Lung (tissue), 12 donors: ENCODE measurements around the gene GABBR2. TPM values are rescaled to one million over a fixed set of nuclear protein-coding genes. Genes with fewer than 3 reads are reported as not detected.

ENCODE experiments used
- ATAC-seq: fragments of 200-7000 bp; cut with Tn5 transposase; one replicate; pipeline ENCODE4 v1.9.1; 2020; ENCODE audit warnings: moderate number of reproducible peaks; ENCODE audit not compliant: insufficient read depth, low FRiP score
- DNase-seq, 3 donors: peaks; one replicate each; pipeline ENCODE4 v3.0.0-alpha.2; 2013 to 2017
- H3K27ac ChIP-seq, 2 donors: one replicate each; pipeline ENCODE4 v1.5.1; 2013; ENCODE audit warnings: mild to moderate bottlenecking in 2 of 2, moderate library complexity in 2 of 2, control low read depth in 1 of 2, inconsistent platforms in 1 of 2, low read depth in 1 of 2, low read length in 1 of 2
- H3K27me3 ChIP-seq, 3 donors: one replicate each; pipeline ENCODE4 v1.5.1; 2013; ENCODE audit warnings: low read length in 2 of 3; ENCODE audit not compliant: control insufficient read depth in 3 of 3, insufficient read depth in 3 of 3
- H3K36me3 ChIP-seq, 4 donors: one replicate each; pipeline ENCODE4 v1.5.1; 2013; ENCODE audit warnings: low read length in 4 of 4, mild to moderate bottlenecking in 1 of 4, moderate library complexity in 1 of 4; ENCODE audit not compliant: control insufficient read depth in 4 of 4, insufficient read depth in 4 of 4
- H3K4me1 ChIP-seq, 5 donors: one replicate each; pipeline ENCODE4 v1.5.1; 2013; ENCODE audit warnings: low read length in 5 of 5, mild to moderate bottlenecking in 2 of 5, moderate library complexity in 1 of 5; ENCODE audit not compliant: control insufficient read depth in 5 of 5, insufficient read depth in 5 of 5
- H3K4me3 ChIP-seq: one replicate; pipeline ENCODE4 v1.5.1; 2013; ENCODE audit warnings: mild to moderate bottlenecking, control low read depth, moderate library complexity
- H3K9ac ChIP-seq, 2 donors: one replicate each; pipeline ENCODE4 v1.5.1; 2013; ENCODE audit warnings: low read length in 2 of 2, control low read depth in 1 of 2; ENCODE audit not compliant: insufficient read depth in 1 of 2
- H3K9me3 ChIP-seq, 4 donors: one replicate each; pipeline ENCODE4 v1.5.1; 2013; ENCODE audit warnings: low read length in 3 of 4, mild to moderate bottlenecking in 1 of 4, moderate library complexity in 1 of 4; ENCODE audit not compliant: control insufficient read depth in 4 of 4, insufficient read depth in 3 of 4
- CTCF ChIP-seq: IDR thresholded peaks from 2 replicates; pipeline ENCODE4 v1.5.1; 2012; ENCODE audit warnings: mild to moderate bottlenecking; ENCODE audit errors: control extremely low read depth, extremely low read depth
- WGBS, 2 donors: extraction: QIAGEN DNeasy Blood & Tissue Kit; methylation state at CpG; one replicate each; pipeline ENCODE4 v1.1.7; 2013; 5-methylcytosine and 5-hydroxymethylcytosine counted together
- polyA plus RNA-seq, 2 donors: library from polyadenylated mRNA; stranded (reverse); fragments of 200-250 nt; gene quantifications; one replicate each; pipeline ENCODE4 v1.2.1, GENCODE V29; 2013
- total RNA-seq, 2 donors: library from RNA; depleted of rRNA in 1 of 2; stranded (reverse); fragments of >200 nt in 1 of 2; gene quantifications; one replicate each; pipeline ENCODE4 v1.2.1, GENCODE V29; 2014 to 2021
- donor health status: control.
- donor health status: control.
- donor health status: Bipolar disorder and iron deficiency.
- donor health status: healthy.
- donor health status: DM: yes; HTN: yes; CAD: no.

Gene GABBR2
- total and polyA plus RNA-seq, 4 donors, result 0.40 to 1.8 (median 0.64) TPM

- Histone ChIP-seq H3K4me3 (no peak overlapping the region), H3K9me3 (peaks cover 3 to 11% (median 7%) of the 10 kb centered on the region in 4 donors), H3K36me3 (no peaks in the 10 kb centered on the region), H3K4me1 (no peaks in the 10 kb centered on the region), H3K9ac (no peak overlapping the region), H3K27ac (no peak overlapping the region), H3K27me3 (no peaks in the 10 kb centered on the region)
- ATAC-seq (no peak), DNase-seq (no peak)
- WGBS, 2 donors, result 90 to 96% methylated on average over 6 of the region's 6 CpGs
- no peak for TF ChIP-seq CTCF
Observed at GRCh38 chr9:98369066-98369425, 339.7 kb downstream of the GABBR2 start.

DNA sequence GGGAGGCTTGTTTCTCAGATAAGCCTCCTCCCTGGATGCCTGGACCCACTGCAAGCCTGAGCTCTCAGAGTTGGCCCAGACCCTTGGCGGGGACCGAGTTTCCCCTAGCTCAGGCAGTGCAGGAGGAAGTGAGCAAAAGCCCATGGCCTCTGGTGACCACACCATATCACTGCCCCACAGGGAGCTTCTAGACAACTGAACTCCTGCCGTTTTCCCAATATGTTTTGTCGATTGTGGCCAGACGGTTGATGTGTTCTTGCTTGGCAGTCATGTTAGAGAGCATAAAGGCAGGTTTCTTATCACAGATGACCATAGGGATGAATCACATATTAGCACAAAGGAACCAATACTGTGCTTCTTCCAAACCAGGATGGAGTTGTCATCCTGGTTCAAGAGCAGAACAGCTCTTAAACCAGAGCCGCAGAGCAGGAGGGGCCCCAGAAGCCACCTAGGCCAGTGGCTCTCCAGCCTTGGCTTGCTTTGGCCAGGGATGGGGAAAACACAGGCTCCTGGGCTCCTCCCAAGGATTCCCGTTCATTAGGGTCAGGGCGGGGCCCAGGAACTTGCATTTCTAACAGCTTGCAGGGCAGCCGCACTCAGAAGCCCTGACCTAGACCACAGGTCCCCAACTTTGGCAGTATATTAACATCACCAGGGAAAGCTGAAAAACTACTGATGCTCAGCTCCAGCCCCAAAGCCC lies 340.2 kb downstream of the GABBR2 start:
- no peak overlapping the region for H3K4me3 ChIP-seq
- no peaks in the 10 kb centered on the region for H3K4me1 ChIP-seq
- H3K27ac ChIP-seq, result no peak overlapping the region
- DNase-seq (no peak), ATAC-seq (no peak)
- H3K9me3 ChIP-seq, result peaks cover 3 to 11% (median 7%) of the 10 kb centered on the region in 4 donors
- WGBS, 2 donors, result 90 to 91% methylated on average over 9 of the region's 9 CpGs
- no peak overlapping the region for H3K9ac ChIP-seq
- no peaks in the 10 kb centered on the region for H3K36me3 ChIP-seq
- no peaks in the 10 kb centered on the region for H3K27me3 ChIP-seq
- TF ChIP-seq CTCF, result no peak

- Histone ChIP-seq H3K4me1 (no peaks in the 10 kb centered on the region), H3K9me3 (peaks cover 3 to 11% (median 7%) of the 10 kb centered on the region in 4 donors), H3K27me3 (no peaks in the 10 kb centered on the region), H3K36me3 (no peaks in the 10 kb centered on the region), H3K4me3 (no peak overlapping the region), H3K9ac (no peak overlapping the region), H3K27ac (no peak overlapping the region)
- ATAC-seq (no peak), DNase-seq (no peak)
- TF ChIP-seq CTCF, result no peak
- 85 to 88% methylated on average over 5 of the region's 5 CpGs for WGBS, 2 donors
Observed at GRCh38 chr9:98367923-98368322, 340.8 kb downstream of the GABBR2 start.
